Astrocyte of the cerebellum (primary cell): ENCODE measurements around the gene PURA.

Experiments used
- DNase-seq: peaks from one replicate; pipeline ENCODE4 v3.0.0-alpha.2; 2011; ENCODE audit warnings: low read depth
- H3K4me3 ChIP-seq: 2 replicates; pipeline ENCODE4 v1.5.1; 2011; ENCODE audit warnings: mild to moderate bottlenecking, low read depth, low read length, moderate library complexity
- in situ Hi-C: cut with HindIII; loops from 2 replicates; pipeline ENCODE4 v1.10.0; 2017; ENCODE audit warnings: low sequenced_read_pairs
- TF ChIP-seq, protein P1 (sequence below): IDR thresholded peaks from 2 replicates; pipeline ENCODE4 v1.5.1; 2012; ENCODE audit warnings: low read length, low read depth, moderate library complexity, mild to moderate bottlenecking; ENCODE audit errors: missing control alignments

The PURA gene

DNA sequence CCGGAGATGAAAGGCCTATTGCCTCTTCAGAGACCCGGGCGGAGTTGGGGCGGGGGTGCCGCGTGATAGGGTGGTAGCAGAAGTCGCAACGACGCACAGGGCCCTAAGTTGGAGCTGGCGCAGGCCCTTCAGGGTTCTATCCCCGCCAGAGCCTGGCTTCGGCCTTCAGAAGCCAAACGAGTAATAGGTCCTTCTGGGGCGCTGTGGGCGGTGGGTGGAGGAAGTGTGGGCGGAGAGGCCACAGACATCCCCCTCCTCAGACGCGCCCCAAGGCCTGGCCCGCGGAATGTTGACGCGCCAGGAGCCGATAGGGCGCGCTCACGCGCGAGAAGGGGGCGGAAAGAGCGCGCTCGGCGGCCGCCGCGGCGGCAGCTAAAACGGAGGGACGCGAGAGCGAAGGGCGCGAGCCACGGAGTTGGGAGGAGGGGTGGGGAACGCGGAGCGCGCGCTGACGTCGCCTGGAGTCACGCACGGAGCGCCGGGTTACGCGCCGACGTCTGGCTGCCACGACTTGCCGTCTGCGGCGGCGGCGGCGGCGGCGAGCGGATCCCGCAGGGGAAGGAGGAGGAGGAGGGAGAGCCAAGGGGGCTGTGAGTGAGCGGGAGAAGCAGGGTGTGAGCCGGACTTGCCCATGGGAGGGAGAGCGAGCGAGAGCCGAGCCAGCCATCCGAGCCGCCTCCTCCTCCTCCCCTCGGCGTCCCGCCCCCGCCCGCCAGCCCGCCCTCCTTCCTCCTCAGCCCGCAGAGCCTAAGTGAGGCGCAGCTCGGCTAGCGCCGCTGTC, 6.4 kb upstream of the PURA start:
- H3K4me3 ChIP-seq = peak overlapping the region; percentile 57
- in situ Hi-C loops = no loop called here
- peak; percentile 73 for DNase-seq
- TF ChIP-seq, protein P1, sequence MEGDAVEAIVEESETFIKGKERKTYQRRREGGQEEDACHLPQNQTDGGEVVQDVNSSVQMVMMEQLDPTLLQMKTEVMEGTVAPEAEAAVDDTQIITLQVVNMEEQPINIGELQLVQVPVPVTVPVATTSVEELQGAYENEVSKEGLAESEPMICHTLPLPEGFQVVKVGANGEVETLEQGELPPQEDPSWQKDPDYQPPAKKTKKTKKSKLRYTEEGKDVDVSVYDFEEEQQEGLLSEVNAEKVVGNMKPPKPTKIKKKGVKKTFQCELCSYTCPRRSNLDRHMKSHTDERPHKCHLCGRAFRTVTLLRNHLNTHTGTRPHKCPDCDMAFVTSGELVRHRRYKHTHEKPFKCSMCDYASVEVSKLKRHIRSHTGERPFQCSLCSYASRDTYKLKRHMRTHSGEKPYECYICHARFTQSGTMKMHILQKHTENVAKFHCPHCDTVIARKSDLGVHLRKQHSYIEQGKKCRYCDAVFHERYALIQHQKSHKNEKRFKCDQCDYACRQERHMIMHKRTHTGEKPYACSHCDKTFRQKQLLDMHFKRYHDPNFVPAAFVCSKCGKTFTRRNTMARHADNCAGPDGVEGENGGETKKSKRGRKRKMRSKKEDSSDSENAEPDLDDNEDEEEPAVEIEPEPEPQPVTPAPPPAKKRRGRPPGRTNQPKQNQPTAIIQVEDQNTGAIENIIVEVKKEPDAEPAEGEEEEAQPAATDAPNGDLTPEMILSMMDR = peak; percentile 18

DNA sequence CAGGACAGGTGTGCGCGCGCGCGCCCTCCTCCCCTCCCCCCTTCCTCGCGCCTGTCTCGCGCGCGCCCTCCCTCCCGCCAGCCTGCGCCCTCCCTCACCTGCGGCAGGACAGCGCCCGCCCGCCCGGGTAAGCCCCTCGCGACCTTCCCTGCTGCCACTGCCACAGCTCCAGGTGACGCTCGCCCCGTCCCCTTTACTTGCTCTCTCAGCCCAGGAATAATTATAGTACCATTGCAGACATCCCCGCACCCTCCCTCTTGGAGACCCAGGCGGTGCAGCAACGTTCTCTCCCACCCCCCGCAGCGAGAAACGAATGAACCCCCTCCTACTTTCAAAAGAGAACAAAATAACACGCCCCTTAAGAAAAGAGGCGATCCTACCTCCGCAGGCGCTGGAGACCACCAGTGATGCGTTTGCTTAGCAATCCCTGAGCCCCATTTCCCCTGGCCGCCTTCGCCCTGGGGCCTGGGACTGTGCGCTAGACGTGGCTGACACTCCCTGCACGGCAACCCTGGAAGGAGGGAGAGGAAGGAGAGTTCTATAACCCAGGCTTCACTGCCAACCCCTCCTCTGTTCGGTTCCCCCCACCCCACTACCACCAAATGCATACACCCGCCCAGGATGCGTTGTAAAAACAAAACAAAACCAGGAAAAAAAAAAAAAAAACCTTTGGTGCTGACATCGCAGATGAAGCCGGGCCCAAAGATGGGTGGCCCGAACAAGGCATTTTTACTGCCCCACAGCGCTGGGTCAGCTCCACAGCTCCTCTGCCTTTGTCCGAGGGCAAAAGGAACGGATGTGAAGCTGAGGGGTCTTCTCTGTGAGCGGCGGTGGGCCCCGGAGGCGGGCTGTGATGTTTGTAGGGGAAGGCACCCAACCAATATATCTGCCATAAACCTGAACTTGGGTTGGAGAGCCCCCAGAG, 5.6 kb upstream of the PURA start:
- in situ Hi-C loops = no loop called here
- peak overlapping the region; percentile 57 for H3K4me3 ChIP-seq
- TF ChIP-seq, protein P1 = no peak
- DNase-seq = no peak

DNA sequence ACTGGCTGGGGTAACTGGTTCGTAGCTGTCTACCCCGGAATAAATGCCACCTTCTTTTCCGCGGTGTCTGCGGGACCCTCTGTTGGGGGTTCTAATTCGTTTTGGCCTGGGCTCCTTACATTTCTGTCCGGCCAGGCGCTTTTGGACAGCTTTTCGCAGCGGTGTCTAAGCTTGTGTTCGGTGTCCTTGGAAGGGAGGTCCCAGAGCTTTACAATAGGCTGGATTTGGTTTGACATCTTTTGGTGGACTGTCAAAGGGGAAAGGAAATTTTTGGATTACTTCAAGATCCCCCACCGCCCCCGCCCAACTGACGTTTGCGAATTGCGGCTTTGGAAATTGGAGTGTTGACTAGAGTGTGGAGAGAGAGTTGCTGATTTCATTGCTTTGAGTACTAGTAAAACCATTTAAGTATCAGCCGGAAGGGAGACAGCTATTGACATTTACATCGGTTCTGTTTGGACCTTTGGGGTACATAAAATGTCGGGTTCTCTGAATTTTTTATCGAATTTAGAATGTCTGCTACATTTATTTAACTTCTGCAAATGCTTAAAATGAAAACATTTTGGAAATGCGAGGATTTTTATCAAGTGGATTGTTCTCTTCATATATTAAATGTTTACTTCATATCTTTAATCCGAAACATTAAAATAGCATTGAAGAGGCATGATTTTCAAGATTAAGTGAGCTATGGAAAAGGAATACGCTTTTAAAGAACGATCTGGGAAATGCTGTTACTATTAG, 4.7 kb upstream of the PURA start:
- in situ Hi-C loops = no loop called here
- TF ChIP-seq, protein P1 = no peak
- DNase-seq = no peak
- peak overlapping the region; percentile 57 for H3K4me3 ChIP-seq

DNA sequence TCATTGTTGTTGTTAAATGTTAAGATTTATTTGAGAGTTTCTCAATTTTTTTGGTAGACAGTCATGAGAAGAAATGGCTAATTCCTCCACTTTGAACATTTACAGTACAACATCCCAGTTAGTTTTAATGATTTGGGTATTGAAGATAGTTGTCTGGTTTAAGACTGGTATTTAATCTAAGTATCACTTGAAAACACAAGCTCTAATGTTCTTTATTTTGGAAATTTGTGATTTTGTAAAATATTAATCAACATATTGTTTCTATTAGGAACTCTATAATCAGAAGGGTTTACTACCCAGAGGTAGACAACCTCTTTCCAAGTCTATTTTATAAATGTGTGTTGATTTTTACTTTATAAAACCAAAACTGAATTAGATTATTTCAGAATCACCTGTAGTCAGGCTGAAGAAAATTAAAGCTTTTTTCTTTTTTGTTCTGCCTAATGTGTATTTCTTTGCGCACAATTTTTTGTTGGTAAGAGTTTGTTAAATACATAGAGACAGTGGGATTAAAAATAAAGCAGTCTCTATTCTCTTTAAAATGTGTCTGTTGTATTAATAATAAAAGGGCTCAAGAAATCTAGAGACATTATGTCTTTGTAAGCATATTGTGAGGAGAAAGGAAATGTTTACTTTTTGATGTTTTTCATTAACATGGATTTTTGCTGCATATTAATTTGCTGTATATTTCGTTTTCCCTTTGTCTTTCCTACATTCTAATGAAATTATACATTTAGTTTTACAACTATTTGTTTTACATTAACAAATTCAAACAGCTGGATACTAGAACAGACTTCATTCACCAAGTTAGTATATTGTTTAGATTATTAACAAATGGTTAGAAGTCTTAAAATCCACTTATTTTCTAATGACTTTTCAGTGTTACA, 3.9 kb upstream of the PURA start:
- in situ Hi-C loops = no loop called here
- H3K4me3 ChIP-seq = no peak overlapping the region
- no peak for DNase-seq
- TF ChIP-seq, protein P1 = no peak

DNA sequence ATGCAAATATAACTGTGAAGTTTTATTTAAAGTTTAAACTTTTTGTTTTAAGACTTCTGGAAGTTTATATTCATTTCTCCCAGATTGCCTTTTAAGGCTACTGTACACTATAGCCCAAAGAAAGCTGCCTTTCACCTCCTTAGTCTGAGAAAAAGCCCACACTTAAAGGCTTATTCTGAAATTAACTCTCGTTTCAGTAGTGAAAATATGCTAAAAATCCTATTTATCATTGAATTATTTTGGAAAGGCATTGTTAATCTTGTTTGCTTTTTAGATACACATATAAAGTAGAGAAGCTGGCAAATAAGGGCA, 3.3 kb upstream of the PURA start:
- no peak overlapping the region for H3K4me3 ChIP-seq
- DNase-seq = no peak
- TF ChIP-seq, protein P1 = no peak
- in situ Hi-C loops = no loop called here
